GM19452 (cell line): Measurements from ENCODE around the gene PCGF6.
"Not testable (repeated sequence)": the region's sequence is repeated elsewhere in the genome, so short reads cannot be mapped to it uniquely, and the experiment has no call there.

ENCODE experiments used
- ATAC-seq: cut with Tn5 transposase; IDR thresholded peaks from one replicate; pipeline ENCODE4 v1.9.1; 2021; ENCODE audit not compliant: unreplicated experiment

Gene PCGF6

GRCh38 chr10:103258928-103259327 lies 92.0 kb downstream of the PCGF6 start:
- not testable (repeated sequence) for ATAC-seq

DNA sequence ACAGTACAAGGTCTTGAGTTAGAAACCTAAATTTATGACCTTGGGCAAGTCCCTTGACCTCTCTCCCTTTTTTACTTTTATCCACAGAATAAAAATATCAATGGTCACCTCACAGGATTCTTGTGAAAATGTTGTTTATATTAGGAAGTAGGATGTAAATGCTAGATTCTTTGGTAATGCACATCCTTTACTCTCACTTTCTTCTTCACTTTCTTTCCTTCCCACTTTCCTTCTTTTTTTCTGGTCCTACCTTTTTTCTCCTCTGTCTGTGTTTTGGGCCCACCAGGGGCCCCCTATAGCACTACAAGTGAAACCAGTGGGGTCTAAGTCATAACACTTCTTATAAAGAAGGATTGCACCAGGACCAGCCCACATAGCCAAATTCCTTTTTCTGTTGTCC lies 93.1 kb downstream of the PCGF6 start:
- no peak for ATAC-seq

- no peak for ATAC-seq
These were observed 94.3 kb downstream of the PCGF6 start for GRCh38 chr10:103256613-103257012.

DNA sequence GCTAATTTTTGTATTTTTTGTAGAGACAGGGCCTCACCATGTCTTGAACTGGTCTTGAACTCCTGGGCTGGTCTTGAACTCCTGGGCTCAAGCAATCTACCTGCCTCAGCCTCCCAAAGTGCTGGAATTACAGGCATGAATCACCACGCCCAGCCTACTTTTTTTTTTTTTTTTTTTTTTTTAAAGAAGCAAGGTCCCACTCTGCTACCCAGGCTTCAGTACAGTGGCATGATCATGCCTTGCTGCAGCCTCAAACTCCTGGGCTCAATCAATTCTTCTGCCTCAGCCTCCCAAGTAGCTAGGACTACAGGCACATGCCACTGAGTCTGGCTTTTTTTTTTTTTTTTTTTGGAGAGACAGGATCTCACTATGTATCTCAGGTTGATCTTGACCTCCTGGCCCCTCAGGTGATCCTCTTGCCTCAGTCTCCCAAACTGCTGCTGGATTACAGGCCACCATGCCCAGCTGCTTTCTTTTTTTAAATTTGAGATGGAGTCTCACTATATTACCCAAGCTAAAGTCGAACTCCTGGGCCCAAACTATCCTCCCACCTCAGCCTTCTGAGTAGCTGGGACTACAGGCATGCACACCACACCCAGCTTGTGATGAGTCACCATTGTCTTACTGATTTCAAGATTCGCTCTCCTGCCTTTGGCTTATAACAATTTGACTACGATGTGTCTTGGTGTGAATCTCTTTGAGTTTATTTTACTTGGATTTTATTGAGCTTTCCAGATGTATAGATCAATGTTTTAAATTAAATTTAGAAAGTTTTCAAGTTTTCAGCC lies 96.2 kb downstream of the PCGF6 start:
- no peak for ATAC-seq

- no peak for ATAC-seq
These were observed 96.8 kb downstream of the PCGF6 start for GRCh38 chr10:103254113-103254512.
